Bronchial epithelial cell (primary cell): ENCODE data around the gene CEBPE. TPM values are rescaled to one million over a fixed set of nuclear protein-coding genes. Genes with fewer than 3 reads are reported as not detected.

Experiments
- DNase-seq: peaks from one replicate; pipeline ENCODE4 v3.0.0-alpha.2; 2010; ENCODE audit warnings: low read depth
- FAIRE-seq: peaks from 2 replicates; lab custom pipeline; 2011; peaks lifted over from hg19 to GRCh38; lab: Jason Lieb, UNC
- H3K27me3 ChIP-seq: 2 replicates; pipeline ENCODE4 v1.5.1; 2011; ENCODE audit warnings: low read length; ENCODE audit not compliant: control insufficient read depth, insufficient read depth
- H3K36me3 ChIP-seq: 2 replicates; pipeline ENCODE4 v1.5.1; 2011; ENCODE audit warnings: low read length; ENCODE audit not compliant: control insufficient read depth, insufficient read depth
- H3K4me3 ChIP-seq: 2 replicates; pipeline ENCODE4 v1.5.1; 2011; ENCODE audit warnings: mild to moderate bottlenecking, low read depth, low read length, control low read depth
- total RNA-seq: library from RNA; depleted of rRNA; stranded (reverse); fragments of >200 nt; gene quantifications from 2 replicates; pipeline ENCODE4 v1.2.1, GENCODE V29; 2014
- TF ChIP-seq, protein P1 (sequence below): IDR thresholded peaks from 2 replicates; pipeline ENCODE4 v1.5.1; 2011; ENCODE audit warnings: mild to moderate bottlenecking, moderate library complexity, low read length, control low read depth, inconsistent platforms; ENCODE audit not compliant: insufficient read depth, severe bottlenecking

CEBPE gene
- total RNA-seq, 1 donor from 2014 or later = not detected

DNA sequence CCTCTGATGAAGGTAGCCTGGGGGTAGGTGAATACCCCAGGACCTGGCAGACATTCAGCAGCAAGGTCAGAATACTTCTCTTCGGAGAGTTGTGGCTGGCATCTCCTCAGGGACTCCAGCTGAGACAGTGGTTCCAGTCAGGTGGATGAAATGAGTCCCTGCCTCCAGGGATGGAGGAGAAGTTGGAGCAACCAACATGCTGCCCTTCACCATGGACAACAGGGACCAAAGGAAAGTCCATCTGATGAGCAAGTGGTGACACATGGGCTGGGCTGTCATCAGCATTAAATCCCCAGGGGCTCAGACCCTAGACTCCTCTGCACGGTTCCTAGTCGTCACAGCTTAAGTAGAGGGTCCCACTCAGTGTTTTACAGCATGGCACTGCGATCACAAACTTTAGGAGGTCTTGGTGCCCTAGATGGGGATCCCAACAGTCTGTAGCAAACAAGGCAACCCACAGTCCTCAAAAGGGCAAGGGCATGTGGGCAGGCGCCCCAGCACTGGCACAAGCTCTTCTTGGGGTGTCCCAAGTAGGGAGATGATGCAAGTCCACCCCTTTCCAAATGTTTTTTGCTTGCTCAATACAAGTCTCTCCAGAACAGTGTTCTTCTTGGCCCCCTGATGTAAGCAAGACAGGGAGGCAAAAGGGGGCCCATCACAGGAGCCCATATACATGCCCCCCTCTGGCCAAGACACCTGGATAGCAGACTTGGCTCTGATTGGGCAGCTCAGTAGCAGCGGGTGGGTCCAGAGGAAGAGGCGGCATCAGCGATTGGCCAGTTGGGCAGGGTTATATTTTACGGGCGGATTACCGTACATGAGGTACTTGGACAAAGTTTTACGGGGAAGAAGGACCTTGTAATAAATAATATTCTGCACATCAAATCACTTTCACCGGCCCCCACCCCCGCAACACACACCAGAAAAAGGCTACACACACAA, 50.9 kb downstream of the CEBPE start:
- DNase-seq = no peak
- TF ChIP-seq, protein P1, sequence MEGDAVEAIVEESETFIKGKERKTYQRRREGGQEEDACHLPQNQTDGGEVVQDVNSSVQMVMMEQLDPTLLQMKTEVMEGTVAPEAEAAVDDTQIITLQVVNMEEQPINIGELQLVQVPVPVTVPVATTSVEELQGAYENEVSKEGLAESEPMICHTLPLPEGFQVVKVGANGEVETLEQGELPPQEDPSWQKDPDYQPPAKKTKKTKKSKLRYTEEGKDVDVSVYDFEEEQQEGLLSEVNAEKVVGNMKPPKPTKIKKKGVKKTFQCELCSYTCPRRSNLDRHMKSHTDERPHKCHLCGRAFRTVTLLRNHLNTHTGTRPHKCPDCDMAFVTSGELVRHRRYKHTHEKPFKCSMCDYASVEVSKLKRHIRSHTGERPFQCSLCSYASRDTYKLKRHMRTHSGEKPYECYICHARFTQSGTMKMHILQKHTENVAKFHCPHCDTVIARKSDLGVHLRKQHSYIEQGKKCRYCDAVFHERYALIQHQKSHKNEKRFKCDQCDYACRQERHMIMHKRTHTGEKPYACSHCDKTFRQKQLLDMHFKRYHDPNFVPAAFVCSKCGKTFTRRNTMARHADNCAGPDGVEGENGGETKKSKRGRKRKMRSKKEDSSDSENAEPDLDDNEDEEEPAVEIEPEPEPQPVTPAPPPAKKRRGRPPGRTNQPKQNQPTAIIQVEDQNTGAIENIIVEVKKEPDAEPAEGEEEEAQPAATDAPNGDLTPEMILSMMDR = no peak
- no peak for FAIRE-seq
- H3K27me3 ChIP-seq = no peaks in the 10 kb centered on the region
- H3K36me3 ChIP-seq = peaks cover 32% of the 10 kb centered on the region
- no peak overlapping the region for H3K4me3 ChIP-seq

Other genes with a start within 250 kb of the CEBPE start
- gene LRP10, start 247.5 kb downstream of the CEBPE start, total RNA-seq = 34.8 and 63.6 TPM in 2 replicates
- gene REM2, start 236.0 kb downstream of the CEBPE start, total RNA-seq = under 0.01 TPM in 1 of 2 replicates, not detected in the other
- gene RBM23, start 200.1 kb downstream of the CEBPE start, total RNA-seq = 26.6 and 41.2 TPM in 2 replicates
- gene PRMT5, start 189.9 kb downstream of the CEBPE start, total RNA-seq = 79.2 and 91.1 TPM in 2 replicates
- 58.8 and 113 TPM in 2 replicates for gene HAUS4, start 162.2 kb downstream of the CEBPE start, total RNA-seq
- 174 and 223 TPM in 2 replicates for gene AJUBA, start 136.7 kb downstream of the CEBPE start, total RNA-seq
- 6.3 and 7.4 TPM in 2 replicates for gene C14orf93, start 109.1 kb downstream of the CEBPE start, total RNA-seq
- gene PSMB5, start 84.4 kb downstream of the CEBPE start, total RNA-seq = 158 and 220 TPM in 2 replicates
- gene PSMB11, start 77.0 kb downstream of the CEBPE start, total RNA-seq = not detected in 2 replicates
- 2.7 and 2.9 TPM in 2 replicates for gene CDH24, start 61.7 kb downstream of the CEBPE start, total RNA-seq
- gene ACIN1, start 24.1 kb downstream of the CEBPE start, total RNA-seq = 45.3 and 45.5 TPM in 2 replicates
- gene C14orf119, start 23.8 kb downstream of the CEBPE start, total RNA-seq = 51.9 and 59.1 TPM in 2 replicates
- gene CIROP, start 14.3 kb downstream of the CEBPE start, total RNA-seq = not detected in 2 replicates
- gene SLC7A8, start 64.4 kb upstream of the CEBPE start, total RNA-seq = 1.1 and 9.0 TPM in 2 replicates
- not detected in 2 replicates for gene RNF212B, start 118.7 kb upstream of the CEBPE start, total RNA-seq
- gene HOMEZ, start 166.9 kb upstream of the CEBPE start, total RNA-seq = 5.0 and 6.3 TPM in 2 replicates
- gene PPP1R3E, start 183.6 kb upstream of the CEBPE start, total RNA-seq = 2.9 and 3.4 TPM in 2 replicates
- gene BCL2L2, start 187.6 kb upstream of the CEBPE start, total RNA-seq = 25.0 and 31.7 TPM in 2 replicates
- gene PABPN1, start 202.2 kb upstream of the CEBPE start, total RNA-seq = 114 and 134 TPM in 2 replicates
- gene SLC22A17, start 233.6 kb upstream of the CEBPE start, total RNA-seq = 0.79 and 0.90 TPM in 2 replicates
- 2.4 and 5.4 TPM in 2 replicates for gene EFS, start 245.9 kb upstream of the CEBPE start, total RNA-seq